Hematopoietic multipotent progenitor cell (in vitro differentiated cells): ENCODE measurements around the gene RHBDL2. TPM values are rescaled to one million over a fixed set of nuclear protein-coding genes. Genes with fewer than 3 reads are reported as not detected.
"Not testable (repeated sequence)": the region's sequence is repeated elsewhere in the genome, so short reads cannot be mapped to it uniquely, and the experiment has no call there.

Experiments
- DNase-seq, 3 donors: peaks; one replicate each; pipeline ENCODE4 v3.0.0-alpha.2; 2011 to 2015; ENCODE audit warnings: low read depth in 2 of 3, low spot score in 2 of 3
- total RNA-seq: library from RNA; depleted of rRNA; stranded (reverse); fragments of >200 nt; gene quantifications from one replicate; pipeline ENCODE4 v1.2.3, GENCODE V29; 2012

Gene RHBDL2, protein sequence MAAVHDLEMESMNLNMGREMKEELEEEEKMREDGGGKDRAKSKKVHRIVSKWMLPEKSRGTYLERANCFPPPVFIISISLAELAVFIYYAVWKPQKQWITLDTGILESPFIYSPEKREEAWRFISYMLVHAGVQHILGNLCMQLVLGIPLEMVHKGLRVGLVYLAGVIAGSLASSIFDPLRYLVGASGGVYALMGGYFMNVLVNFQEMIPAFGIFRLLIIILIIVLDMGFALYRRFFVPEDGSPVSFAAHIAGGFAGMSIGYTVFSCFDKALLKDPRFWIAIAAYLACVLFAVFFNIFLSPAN
- total RNA-seq: under 0.01 TPM

GRCh38 chr1:38941527-38942019, at the start of gene RHBDL2:
RHBDL2 (minus strand) TSS chr1:38941830; CDS start chr1:38919212, 22,618 bp downstream.
- DNase-seq: no peak

- DNase-seq: peak; percentile 83 to 95 (median 94)
Observed at GRCh38 chr1:38990738-38991637, 49.4 kb upstream of the RHBDL2 start, which contains the start of gene AKIRIN1. AKIRIN1 (plus strand) TSS chr1:38991276; CDS start chr1:38991381, 105 bp downstream.

DNA sequence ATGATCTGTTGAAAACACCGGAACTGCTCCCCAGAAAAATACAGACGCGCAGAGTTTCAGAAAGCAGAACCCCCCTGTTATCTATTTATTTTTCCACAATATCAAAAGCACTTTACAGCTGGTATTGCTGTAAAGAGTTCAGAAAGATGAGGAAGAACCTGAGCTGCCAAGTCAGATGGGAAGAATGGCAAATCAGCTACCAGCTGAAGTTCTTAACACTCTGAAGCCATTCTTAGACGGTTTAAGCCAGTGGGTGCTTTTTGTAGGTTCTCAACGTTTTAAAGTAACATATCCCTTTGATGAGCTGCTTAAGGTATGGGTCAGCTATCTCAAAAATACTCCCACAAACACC, 48.7 kb upstream of the RHBDL2 start:
- DNase-seq: peak in 1 of 3 donors; percentile 37

DNA sequence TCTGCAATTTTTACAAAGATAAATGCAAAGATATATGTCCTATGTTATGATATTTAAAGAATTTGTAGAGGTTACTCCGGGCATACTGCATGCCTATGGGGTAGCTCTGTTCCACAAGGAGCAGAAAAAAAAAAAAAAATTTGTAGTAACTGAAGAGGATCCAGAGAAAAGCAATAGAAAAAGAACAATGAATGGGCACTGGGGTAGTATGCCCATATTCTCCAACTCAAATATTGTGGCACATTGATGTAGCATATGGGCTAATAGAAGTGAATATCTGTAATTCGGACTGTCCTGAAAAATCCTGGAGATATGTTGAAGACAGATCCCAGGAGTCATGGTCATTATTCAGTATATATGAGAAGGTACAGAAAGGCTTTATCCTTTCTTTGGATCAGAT, 48.3 kb upstream of the RHBDL2 start:
- no peak for DNase-seq

DNA sequence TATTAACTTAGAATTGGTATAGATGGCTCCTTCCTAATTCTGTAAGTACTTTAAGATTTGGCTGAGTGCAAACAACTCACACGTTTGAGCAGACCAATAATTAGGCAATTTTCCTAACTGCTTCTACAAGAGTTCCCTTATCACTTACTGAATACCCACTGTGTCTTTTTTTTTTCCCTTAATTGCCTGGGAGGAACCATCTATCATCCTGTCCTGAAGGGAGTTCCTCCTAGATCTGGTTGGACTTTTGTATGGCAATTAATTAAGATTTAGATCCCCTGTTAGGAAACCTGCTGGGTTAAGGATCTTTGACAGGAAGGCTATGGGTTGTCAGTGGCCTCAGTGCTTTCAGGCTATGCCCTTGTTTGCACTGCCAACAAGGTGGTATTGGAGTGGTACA, 37.8 kb upstream of the RHBDL2 start:
- not testable (repeated sequence) for DNase-seq

DNA sequence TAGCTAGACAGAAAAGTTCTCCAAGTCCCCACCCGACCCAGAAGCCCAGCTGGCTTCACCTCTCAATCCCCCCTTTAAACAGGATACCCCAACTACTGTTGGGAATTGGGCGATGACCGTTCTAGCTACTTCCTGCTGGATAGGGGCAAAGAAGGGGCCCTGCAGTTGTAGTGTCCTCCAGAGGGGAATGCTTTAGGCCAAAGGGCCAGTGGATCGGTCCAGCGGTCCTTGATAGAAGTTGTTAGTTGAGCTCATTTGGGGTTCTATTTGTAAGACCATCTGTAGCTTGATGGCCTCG, 36.6 kb upstream of the RHBDL2 start:
- not testable (repeated sequence) for DNase-seq

DNA sequence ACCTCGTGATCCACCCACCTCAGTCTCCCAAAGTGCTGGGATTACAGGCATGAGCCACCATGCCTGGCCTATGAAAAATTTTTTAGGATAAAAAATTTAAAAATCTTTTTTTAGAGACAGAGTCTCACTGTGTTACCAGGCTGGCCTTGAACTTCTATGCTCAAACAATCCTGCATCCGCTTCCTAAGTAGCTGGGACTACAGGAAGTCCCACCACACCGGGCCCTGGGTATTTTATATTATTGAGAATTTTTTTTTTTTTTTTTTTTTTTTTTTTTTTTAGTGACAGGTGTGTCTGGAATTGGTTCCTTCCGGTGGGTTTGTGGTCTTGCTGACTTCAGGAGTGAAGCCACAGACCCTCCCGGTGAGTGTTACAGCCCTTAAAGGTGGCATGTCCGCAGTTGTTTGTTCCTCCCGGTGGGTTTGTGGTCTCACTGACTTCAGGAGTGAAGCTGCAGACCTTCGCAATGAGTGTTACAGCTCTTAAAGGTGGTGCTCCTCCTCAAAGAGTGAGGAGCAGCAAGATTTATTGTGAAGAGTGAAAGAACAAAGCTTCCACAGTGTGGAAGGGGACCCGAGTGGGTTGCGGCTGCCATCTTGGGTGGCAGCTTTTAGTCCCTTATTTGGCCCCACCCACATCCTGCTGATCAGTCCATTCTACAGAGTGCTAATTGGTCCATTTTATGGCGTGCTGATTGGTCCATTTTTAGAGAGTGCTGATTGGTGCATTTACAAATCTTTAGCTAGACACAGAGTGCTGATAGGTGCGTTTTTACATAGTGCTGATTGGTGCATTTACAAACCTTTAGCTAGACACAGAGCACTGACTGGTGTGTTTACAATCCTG, 36.0 kb upstream of the RHBDL2 start:
- peak in 1 of 3 donors; percentile 50 for DNase-seq

GRCh38 chr1:38973659-38974437, 32.2 kb upstream of the RHBDL2 start:
- DNase-seq: no peak

DNA sequence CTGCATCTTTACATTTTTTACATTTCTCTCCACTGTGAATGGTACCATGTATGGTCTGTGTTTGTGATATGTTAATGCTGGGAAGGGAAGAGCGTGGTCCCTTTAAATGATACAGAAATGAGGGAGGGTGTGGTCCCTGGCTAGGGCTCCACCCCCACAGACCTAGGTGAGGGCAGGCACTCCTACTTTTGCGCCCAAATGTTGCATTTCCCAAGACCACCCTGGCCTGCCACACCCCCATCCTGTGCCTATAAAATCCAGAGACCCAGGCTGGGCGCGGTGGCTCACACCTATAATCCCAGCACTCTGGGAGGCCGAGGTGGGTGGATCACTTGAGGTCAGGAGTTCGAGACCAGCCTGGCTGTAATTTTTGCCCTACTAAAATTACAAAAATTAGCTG, 31.5 kb upstream of the RHBDL2 start:
- DNase-seq: not testable (repeated sequence)

DNA sequence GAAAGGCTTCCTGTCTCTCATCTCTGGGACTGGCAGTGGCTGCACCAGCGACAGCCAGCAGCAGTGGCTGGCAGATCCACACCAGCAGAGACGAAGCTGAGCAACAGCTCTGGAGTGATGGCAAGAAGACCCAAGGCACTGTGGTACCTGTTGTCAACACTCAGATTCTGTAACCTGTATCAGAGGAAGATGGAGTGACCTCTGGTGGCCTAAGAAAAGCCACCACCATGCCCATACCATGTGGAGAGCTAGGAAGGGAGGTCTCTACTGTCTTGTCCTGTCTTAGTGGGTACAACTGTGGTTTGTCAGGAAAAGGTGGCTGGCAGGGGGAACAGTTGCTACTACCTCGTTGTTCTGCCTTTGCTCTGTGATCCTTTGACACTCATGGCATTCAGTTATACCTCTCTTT, 22.5 kb upstream of the RHBDL2 start:
- peak in 2 of 3 donors; percentile 5 to 26 for DNase-seq

DNA sequence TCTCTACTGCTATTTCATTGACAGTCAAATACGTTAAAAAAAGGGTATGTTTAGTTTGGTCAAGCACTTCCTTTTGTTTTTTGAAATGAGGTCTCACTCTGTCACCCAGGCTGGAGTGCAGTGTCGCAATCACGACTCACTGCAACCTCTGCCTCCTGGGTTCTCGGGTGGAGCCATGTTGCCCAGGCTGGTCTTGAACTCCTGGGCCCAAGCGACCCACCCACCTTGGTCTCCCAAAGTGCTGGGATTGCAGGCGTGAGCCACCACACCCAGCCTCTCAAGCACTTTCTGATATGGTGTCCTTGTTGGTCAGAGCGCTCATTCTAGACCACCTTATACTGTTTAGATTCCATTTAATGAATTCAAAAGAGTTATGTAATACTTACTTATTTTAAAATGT, 20.9 kb upstream of the RHBDL2 start:
- DNase-seq: no peak

- DNase-seq: no peak
Observed at GRCh38 chr1:38962113-38962512, 20.5 kb upstream of the RHBDL2 start.

DNA sequence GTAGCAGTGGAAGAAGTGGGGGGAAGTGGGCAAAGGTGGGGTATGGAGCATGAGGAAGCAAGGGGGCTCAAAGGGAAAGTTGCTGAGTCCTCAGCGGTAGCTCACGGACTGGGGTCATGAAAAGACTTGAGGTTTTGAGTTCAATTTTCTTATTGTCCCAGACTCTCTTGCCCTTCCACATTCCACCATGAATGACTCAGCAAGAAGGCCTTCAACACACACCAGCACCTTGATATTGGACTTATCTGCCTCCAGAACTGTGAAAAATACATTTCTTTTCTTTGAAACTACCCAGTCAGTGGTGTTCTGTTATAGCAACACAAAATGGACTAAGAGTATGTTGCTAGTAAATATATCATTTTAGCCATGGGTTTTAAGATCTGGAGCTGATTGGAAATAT, 17.3 kb upstream of the RHBDL2 start:
- DNase-seq: no peak

GRCh38 chr1:38953433-38953860, 11.8 kb upstream of the RHBDL2 start:
- DNase-seq: no peak

DNA sequence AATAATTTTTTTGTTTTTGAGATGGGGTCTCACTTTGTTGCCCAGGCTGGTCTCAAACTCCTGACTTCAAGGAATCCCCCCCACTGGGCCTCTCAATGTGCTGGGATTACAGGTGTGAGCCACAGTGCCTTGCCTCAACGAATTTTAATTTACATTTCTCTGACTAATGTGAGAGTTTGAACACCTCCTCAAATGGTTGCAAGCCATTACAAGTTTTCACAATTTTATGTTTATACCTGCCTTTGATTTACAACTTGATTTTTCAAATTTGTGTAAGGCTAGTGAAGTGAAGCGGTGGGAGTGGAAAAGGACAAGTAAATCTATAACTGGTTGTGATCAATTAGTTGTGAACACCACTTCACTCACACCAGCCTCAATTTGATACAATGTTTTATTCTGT, 8.9 kb upstream of the RHBDL2 start:
- no peak for DNase-seq

GRCh38 chr1:38944547-38944946, 2.9 kb upstream of the RHBDL2 start:
- DNase-seq: no peak

- DNase-seq: no peak
Observed at GRCh38 chr1:38942664-38943428, 1.2 kb upstream of the RHBDL2 start.

GRCh38 chr1:38941093-38941492, 537 bp downstream of the RHBDL2 start:
- DNase-seq: no peak

GRCh38 chr1:38940339-38941047, 1.1 kb downstream of the RHBDL2 start:
- no peak for DNase-seq
